ENCODE measurements around the gene CHAC1.
"Not testable (repeated sequence)": the region's sequence is repeated elsewhere in the genome, so short reads cannot be mapped to it uniquely, and the experiment has no call there.

The CHAC1 gene

GRCh38 chr15:40958723-40959122 is 5.5 kb downstream of the CHAC1 start:
- no peak for DNase-seq

- DNase-seq: no peak
These were observed 6.3 kb downstream of the CHAC1 start for GRCh38 chr15:40959331-40960141.

GRCh38 chr15:40960151-40960885 is 7.0 kb downstream of the CHAC1 start:
- DNase-seq: no peak

GRCh38 chr15:40960925-40961324 is 7.7 kb downstream of the CHAC1 start:
- DNase-seq: no peak

- not testable (repeated sequence) for DNase-seq
These were observed 8.5 kb downstream of the CHAC1 start for GRCh38 chr15:40961740-40962139.

- not testable (repeated sequence) for DNase-seq
These were observed 9.0 kb downstream of the CHAC1 start for GRCh38 chr15:40962317-40962716.

- DNase-seq: no peak
These were observed 9.9 kb downstream of the CHAC1 start for GRCh38 chr15:40963201-40963600.

GRCh38 chr15:40964006-40964405 is 10.7 kb downstream of the CHAC1 start:
- no peak for DNase-seq

GRCh38 chr15:40964634-40965033 is 11.4 kb downstream of the CHAC1 start:
- DNase-seq: no peak

GRCh38 chr15:40968290-40969085 is 15.2 kb downstream of the CHAC1 start:
- no peak for DNase-seq

GRCh38 chr15:40969363-40969762 is 16.1 kb downstream of the CHAC1 start:
- DNase-seq: no peak

GRCh38 chr15:40974879-40975278 is 21.6 kb downstream of the CHAC1 start:
- DNase-seq: no peak

- no peak for DNase-seq
These were observed 23.5 kb downstream of the CHAC1 start for GRCh38 chr15:40976819-40977218.

- DNase-seq: no peak
These were observed 24.9 kb downstream of the CHAC1 start for GRCh38 chr15:40978141-40978540.

- DNase-seq: no peak
These were observed 25.3 kb downstream of the CHAC1 start for GRCh38 chr15:40978562-40978961.

GRCh38 chr15:40981186-40981585 is 27.9 kb downstream of the CHAC1 start:
- DNase-seq: no peak

- no peak for DNase-seq
These were observed 29.6 kb downstream of the CHAC1 start for GRCh38 chr15:40982855-40983254.

GRCh38 chr15:40984406-40984805 is 31.1 kb downstream of the CHAC1 start:
- DNase-seq: no peak

- no peak for DNase-seq
These were observed 31.7 kb downstream of the CHAC1 start for GRCh38 chr15:40984964-40985363.

- DNase-seq: no peak
These were observed 32.5 kb downstream of the CHAC1 start for GRCh38 chr15:40985541-40986330.

GRCh38 chr15:40986820-40987219 is 33.5 kb downstream of the CHAC1 start:
- DNase-seq: no peak

- DNase-seq: no peak
These were observed 34.9 kb downstream of the CHAC1 start for GRCh38 chr15:40988156-40988555.

GRCh38 chr15:40990080-40990479 is 36.8 kb downstream of the CHAC1 start:
- no peak for DNase-seq

All from activated CD4-positive, alpha-beta T cell treated with anti-CD3 and anti-CD28 coated beads, Interleukin-2, amount 50 U/mL, for 1 hour (primary cell).